T-helper 1 cell treated with Interleukin-12 subunit alpha and Interleukin-12 subunit beta and Interleukin-4 antibody, amounts not matched to agents 30 ng/mL and 1 ng/mL, for 36 hours (primary cell): ENCODE data around the gene RBBP9. TPM values are rescaled to one million over a fixed set of nuclear protein-coding genes. Genes with fewer than 3 reads are reported as not detected.
"Not testable (repeated sequence)": the region's sequence is repeated elsewhere in the genome, so short reads cannot be mapped to it uniquely, and the experiment has no call there.

Experiments used
- intact Hi-C: fragments of 100-400 bp; cut with micrococcal nuclease; formaldehyde crosslinking; loops from one replicate; pipeline ENCODE4 v1.15.1; 2024
- total RNA-seq: library from RNA; stranded (reverse); gene quantifications from 2 replicates; pipeline ENCODE4 v1.2.3, GENCODE V29; 2022

The RBBP9 gene
- 13.9 and 15.8 TPM in 2 replicates for total RNA-seq

GRCh38 chr20:18496740-18497592 lies at the start of gene RBBP9:
RBBP9 (minus strand) TSS chr20:18497225; CDS start chr20:18497167, 58 bp downstream.
- intact Hi-C loops: loop anchor here (1.0 to 2.0 kb wide), 7 partner anchors 10 to 297 kb away; partner anchors contain the start of genes DZANK1, POLR3F, SEC23B and SMIM26

DNA sequence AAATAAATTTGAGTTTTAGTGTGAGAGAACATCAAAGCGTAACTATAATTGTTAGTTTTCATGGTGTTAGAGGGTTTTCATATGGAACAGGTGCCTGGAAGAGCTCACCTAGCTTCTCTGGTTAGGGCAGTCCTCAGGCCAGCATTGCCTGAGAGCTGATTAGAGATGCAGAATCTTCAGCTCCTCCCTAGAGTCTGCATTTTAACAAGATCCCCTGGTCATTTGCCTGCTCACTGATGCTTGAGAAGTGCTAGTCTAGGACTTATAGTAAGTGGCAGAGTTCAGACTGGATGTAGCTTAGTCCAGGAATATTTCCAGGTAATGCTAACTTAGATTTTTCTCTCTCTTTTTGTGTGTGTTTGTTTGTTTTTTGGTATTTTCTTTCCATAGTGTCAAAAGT lies 48.5 kb upstream of the RBBP9 start:
- intact Hi-C loops: no loop called here

DNA sequence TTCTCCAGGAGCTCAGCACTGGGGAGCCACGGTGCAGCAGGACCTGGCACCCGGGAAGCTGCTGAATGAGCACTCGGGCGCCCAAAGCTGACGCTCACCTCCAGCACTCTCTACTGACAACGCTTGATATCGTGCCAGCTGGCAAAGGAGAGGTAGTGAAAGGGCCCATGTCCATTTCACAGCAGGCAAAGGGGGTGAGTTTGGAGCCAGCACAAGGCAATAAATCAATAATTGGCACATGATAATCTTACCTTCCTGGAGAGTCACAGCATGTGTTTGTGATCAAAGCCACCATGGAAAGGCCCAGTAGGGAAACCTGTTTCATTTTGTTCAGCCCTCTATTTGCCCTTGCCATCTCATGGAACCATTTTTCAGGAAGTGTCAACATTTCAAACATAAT lies 46.9 kb upstream of the RBBP9 start:
- intact Hi-C loops: no loop called here

DNA sequence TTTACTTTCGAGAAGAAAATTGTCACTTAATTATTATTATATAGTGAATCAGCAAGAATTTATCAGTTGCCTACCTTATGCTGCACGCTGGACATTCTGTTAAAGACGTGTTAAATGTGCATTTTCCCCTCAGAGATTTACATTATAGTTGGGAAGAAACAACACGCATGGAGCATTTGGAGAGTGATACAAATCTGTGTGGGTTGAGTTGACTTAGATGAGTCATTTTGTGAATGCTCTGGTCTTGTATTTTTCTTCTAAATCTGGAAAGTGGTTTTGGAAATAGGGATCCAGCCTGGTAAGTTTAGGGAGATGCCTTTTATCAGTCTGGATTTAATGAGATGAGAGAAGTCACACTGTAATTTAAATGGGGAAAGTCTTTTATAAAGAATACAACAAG lies 46.2 kb upstream of the RBBP9 start:
- intact Hi-C loops: no loop called here

- intact Hi-C loops: no loop called here
Observed at GRCh38 chr20:18541741-18542140, 44.7 kb upstream of the RBBP9 start.

- intact Hi-C loops: no loop called here
Observed at GRCh38 chr20:18537651-18538050, 40.6 kb upstream of the RBBP9 start.

- intact Hi-C loops: no loop called here
Observed at GRCh38 chr20:18533978-18534644, 37.1 kb upstream of the RBBP9 start.

- intact Hi-C loops: no loop called here
Observed at GRCh38 chr20:18533491-18533890, 36.5 kb upstream of the RBBP9 start.

- intact Hi-C loops: no loop called here
Observed at GRCh38 chr20:18532626-18533025, 35.6 kb upstream of the RBBP9 start.

DNA sequence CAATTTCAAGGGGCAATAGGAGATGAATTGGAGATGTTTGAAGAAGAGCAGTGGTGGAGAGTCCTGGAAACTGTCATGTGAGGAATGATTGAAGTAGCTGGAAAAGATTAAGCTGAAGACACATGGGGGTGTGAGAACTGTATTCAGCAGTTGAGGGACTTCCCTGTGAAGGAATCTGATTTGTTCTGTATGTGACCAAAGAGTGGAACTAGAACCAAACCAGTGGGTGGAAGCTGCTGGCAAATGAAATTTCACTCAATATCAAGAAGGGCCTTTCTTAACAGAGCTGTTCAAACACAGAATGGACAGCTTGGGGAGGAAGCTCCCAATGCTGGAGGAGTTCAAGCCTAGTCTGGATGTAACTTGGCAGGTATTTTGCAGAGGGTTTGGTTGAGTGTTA lies 32.0 kb upstream of the RBBP9 start:
- intact Hi-C loops: no loop called here

DNA sequence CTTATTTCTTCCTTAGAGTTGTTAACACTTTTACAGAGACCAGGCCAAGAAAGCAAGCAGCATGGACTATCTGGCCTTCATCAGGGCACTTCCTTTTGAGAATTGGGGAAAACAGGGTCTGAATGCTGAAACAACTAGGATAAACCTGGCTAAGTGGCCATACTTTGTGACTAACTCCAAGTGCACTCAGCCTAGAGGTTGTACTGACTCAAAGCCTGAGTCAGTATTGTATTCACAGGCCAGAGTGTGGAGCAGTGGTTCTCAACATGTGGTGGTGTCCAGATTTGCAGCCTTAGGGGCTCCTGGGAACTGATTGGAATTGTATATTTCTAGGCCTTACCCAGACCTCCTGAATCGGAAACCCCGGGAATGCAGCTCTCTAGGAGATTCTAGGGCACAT lies 30.8 kb upstream of the RBBP9 start:
- intact Hi-C loops: no loop called here

GRCh38 chr20:18527339-18527738 lies 30.3 kb upstream of the RBBP9 start:
- intact Hi-C loops: no loop called here

GRCh38 chr20:18526761-18527160 lies 29.7 kb upstream of the RBBP9 start:
- intact Hi-C loops: not testable (repeated sequence)

DNA sequence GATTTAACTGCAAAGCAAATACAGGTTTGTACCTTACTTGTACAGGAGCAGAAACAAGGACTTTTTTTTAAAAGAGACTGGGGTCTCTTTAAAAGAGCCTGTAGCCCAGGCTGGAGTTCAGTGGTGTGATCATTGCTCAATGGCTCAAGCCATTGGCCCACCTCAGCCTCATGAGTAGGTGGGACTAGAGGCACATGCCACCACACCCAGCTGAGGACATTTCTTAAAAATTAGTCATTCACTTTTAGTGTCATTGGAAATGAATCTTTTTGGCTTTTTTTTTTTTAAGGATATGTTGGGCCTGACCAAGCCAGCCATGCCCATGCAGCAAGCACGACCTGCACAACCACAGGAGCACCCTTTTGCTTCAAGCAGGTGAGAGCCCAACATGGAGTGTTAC lies 27.6 kb upstream of the RBBP9 start:
- intact Hi-C loops: no loop called here

DNA sequence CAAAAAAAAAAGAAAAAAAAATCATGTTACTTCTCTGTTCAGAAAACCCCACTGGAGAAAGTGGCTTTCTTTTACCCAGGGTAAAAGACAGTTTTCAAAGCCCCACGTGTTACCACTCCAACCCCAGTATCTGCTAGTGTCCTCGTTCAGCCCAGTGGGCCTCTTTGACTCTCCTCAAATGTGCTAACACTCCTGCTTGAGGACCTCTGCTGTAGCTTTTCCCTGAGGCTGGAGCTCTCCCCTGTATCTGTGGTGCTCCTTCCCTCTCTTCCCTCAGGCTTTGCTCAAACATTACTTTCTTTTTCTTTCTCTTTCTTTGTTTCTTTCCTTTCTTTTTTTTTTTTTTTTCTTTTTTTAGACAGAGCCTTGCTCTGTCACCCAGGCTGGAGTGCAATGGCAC lies 26.0 kb upstream of the RBBP9 start:
- intact Hi-C loops: no loop called here

- intact Hi-C loops: not testable (repeated sequence)
Observed at GRCh38 chr20:18522066-18522465, 25.0 kb upstream of the RBBP9 start.

- intact Hi-C loops: no loop called here
Observed at GRCh38 chr20:18515973-18516372, 18.9 kb upstream of the RBBP9 start.

DNA sequence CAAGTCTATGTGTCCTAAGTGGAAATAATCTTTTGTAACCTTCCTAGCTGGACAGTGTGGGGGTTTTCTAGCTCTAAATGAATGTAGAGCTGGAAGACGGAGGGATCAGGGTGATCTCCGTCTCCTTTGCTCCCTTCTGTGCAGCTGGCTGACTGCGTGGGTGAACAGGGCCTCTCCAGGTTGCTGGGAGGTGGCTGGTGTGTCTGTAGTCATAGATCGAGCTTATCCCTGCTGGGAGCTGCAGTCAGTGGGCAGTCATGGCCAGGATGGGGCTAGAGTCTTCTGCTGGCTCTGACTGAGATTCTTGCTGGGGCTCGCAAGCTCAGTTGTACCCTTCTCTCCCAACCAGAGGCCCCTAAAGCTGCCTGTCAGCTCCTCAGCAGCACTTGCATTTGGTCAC lies 17.1 kb upstream of the RBBP9 start:
- intact Hi-C loops: no loop called here

- intact Hi-C loops: no loop called here
Observed at GRCh38 chr20:18513208-18513607, 16.2 kb upstream of the RBBP9 start.

DNA sequence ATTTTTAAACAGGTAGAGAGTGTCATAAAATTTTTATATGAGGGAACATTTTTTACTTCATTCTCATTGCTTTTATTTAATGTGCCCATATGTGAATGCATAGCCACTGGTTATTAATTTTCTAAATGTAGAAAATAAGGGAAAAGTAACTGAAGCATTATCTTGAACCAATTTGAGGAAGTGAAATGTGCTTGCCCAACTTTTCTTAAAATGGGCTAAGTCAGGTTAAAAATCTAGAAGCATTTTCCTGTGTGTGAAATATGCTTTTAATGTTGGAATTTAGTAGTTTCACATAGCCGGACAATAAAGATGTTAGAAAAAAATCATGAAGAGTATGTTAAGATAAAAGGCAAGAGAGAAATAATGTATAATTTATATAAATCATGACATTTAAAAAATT lies 14.5 kb upstream of the RBBP9 start:
- intact Hi-C loops: no loop called here

GRCh38 chr20:18507218-18508191 lies 10.5 kb upstream of the RBBP9 start, which contains the start of gene SEC23B:
SEC23B (plus strand) TSS chr20:18507940; CDS start chr20:18510836, 2,896 bp downstream.
- intact Hi-C loops: loop anchor here (1.0 to 2.0 kb wide), 13 partner anchors 10 to 1777 kb away; partner anchors contain the start of genes CFAP61, CRNKL1, DZANK1 and POLR3F
